Osteocyte (in vitro differentiated cells): ENCODE data around the gene TXNRD2. TPM values are rescaled to one million over a fixed set of nuclear protein-coding genes. Genes with fewer than 3 reads are reported as not detected.

Experiments
- DNase-seq: peaks from one replicate; pipeline ENCODE4 v3.0.0; 2021; ENCODE audit warnings: mixed read lengths; ENCODE audit not compliant: unreplicated experiment; ENCODE audit errors: extremely low spot score
- H3K27ac Mint-ChIP-seq: one replicate; pipeline ENCODE4 v1.8.0; 2021; ENCODE audit warnings: mild to moderate bottlenecking, mixed read lengths; ENCODE audit not compliant: unreplicated experiment
- H3K27me3 Mint-ChIP-seq: one replicate; pipeline ENCODE4 v1.8.0; 2021; ENCODE audit warnings: mixed read lengths; ENCODE audit not compliant: unreplicated experiment
- H3K36me3 Mint-ChIP-seq: one replicate; pipeline ENCODE4 v1.8.0; 2021; ENCODE audit warnings: mixed read lengths; ENCODE audit not compliant: unreplicated experiment
- H3K4me1 Mint-ChIP-seq: one replicate; pipeline ENCODE4 v1.8.0; 2021; ENCODE audit warnings: mixed read lengths; ENCODE audit not compliant: unreplicated experiment
- H3K4me3 Mint-ChIP-seq: one replicate; pipeline ENCODE4 v1.8.0; 2021; ENCODE audit warnings: mild to moderate bottlenecking, moderate library complexity, mixed read lengths; ENCODE audit not compliant: unreplicated experiment
- H3K9me3 Mint-ChIP-seq: one replicate; pipeline ENCODE4 v1.8.0; 2021; ENCODE audit warnings: mixed read lengths; ENCODE audit not compliant: unreplicated experiment
- total RNA-seq: library from RNA; stranded (reverse); gene quantifications from 2 replicates; pipeline ENCODE4 v1.2.1, GENCODE V29; 2021
- TF ChIP-seq, protein P1 (sequence below): fragments of 200-600 bp; sonication (generic); IDR thresholded peaks from 2 replicates; pipeline ENCODE4 v1.5.0; 2021; ENCODE audit warnings: antibody characterized with exemption, mild to moderate bottlenecking, moderate library complexity

Gene TXNRD2
- total RNA-seq, 1 donor from 2014 or later = 12.6 TPM

DNA sequence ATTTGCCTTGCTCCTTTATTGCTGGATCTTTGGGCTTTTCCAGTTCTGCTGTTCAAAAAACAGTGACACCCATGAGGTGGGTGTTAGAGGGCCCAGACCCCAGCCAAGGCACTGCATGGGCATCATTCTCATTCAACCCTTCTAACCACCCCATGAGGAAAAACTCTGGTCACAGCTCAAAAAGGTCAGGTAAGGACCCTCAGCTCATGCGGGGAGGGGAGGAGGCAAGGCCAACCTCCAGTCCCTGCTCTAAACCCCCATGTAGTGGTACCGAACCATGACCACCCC lies 94.3 kb downstream of the TXNRD2 start:
- no peak for DNase-seq
- H3K27ac Mint-ChIP-seq = no peak overlapping the region
- H3K4me3 Mint-ChIP-seq = no peak overlapping the region
- TF ChIP-seq, protein P1, sequence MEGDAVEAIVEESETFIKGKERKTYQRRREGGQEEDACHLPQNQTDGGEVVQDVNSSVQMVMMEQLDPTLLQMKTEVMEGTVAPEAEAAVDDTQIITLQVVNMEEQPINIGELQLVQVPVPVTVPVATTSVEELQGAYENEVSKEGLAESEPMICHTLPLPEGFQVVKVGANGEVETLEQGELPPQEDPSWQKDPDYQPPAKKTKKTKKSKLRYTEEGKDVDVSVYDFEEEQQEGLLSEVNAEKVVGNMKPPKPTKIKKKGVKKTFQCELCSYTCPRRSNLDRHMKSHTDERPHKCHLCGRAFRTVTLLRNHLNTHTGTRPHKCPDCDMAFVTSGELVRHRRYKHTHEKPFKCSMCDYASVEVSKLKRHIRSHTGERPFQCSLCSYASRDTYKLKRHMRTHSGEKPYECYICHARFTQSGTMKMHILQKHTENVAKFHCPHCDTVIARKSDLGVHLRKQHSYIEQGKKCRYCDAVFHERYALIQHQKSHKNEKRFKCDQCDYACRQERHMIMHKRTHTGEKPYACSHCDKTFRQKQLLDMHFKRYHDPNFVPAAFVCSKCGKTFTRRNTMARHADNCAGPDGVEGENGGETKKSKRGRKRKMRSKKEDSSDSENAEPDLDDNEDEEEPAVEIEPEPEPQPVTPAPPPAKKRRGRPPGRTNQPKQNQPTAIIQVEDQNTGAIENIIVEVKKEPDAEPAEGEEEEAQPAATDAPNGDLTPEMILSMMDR = no peak
- H3K36me3 Mint-ChIP-seq = peaks cover 10% of the 10 kb centered on the region
- H3K27me3 Mint-ChIP-seq = no peaks in the 10 kb centered on the region
- H3K4me1 Mint-ChIP-seq = peaks cover 31% of the 10 kb centered on the region
- H3K9me3 Mint-ChIP-seq = no peaks in the 10 kb centered on the region

DNA sequence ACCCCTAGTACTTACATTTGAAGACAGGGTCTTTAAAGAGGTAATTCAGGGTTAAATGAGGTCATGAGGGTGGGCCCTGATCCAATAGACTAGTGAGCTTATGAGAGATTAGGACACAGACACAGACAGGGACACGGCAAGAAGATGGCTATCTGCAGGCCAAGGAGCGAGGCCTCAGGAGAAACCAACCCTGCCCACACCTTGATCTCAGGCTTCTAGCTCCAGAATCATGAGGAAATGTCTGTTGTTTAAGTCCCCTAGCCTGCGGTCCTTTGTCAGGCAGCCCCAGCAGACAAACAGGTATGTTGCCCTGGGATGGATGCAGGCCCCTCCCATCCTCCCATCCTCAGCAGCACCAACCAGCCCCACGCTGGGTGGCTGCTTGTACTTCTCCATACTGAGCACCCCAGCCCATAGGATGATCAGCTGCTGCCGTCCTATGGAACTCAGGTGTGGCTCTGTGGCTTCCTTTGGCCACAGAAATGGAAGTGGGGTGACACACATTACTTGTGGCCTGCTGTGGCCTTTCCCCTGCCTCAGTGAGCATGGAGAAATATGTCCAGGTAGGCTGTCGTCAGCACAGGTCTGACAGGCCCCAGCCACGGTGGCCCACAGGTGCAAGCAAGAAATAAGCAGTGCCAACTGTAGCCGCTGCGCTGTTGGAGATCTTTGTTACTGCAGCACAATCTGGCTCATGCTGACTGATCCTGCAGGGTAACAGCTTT lies 94.8 kb downstream of the TXNRD2 start:
- Mint-ChIP-seq H3K4me1 (peaks cover 31% of the 10 kb centered on the region), H3K36me3 (peaks cover 8% of the 10 kb centered on the region), H3K27me3 (no peaks in the 10 kb centered on the region), H3K9me3 (no peaks in the 10 kb centered on the region), H3K4me3 (no peak overlapping the region), H3K27ac (no peak overlapping the region)
- DNase-seq = no peak
- TF ChIP-seq, protein P1 = no peak

GRCh38 chr22:19845054-19845722 lies 96.4 kb downstream of the TXNRD2 start:
- Mint-ChIP-seq H3K27me3 (no peaks in the 10 kb centered on the region), H3K4me1 (peaks cover 34% of the 10 kb centered on the region), H3K27ac (peak overlapping the region; percentile 87), H3K9me3 (no peaks in the 10 kb centered on the region), H3K4me3 (no peak overlapping the region), H3K36me3 (peaks cover 5% of the 10 kb centered on the region)
- TF ChIP-seq, protein P1 = no peak
- no peak for DNase-seq

DNA sequence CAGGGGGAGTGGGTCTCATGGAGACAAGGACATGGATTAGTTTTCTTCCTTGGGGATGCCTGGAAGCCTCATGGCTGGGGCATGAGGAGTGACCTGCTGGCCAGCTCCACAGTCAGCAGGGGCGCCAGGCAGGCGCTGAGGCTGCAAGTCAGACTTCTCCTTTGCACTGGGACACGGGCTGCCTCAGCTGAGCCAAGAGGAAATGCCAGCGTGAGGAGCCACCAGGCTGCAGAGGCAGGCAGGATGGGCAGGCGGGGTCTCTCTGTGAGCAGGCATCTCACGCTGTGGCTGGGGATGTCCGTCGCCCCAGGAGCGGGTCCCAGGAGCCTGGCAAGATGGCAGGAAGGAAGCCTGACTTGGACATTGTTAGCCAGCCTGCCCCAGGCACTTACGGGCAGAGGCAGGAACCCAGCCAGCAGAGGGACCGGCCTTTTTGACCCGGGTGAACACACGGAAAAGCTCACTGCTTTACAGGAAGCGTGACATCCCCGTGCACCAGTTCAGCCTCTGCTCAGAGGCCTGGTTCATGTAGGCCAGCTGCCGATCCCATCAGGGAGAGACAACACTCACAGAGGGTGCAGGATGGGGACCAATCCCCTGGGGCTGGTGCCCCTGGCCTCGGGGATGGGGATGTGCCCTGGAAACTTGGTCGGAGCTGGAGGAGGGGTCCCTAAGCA lies 97.1 kb downstream of the TXNRD2 start:
- peak overlapping the region; percentile 87 for H3K27ac Mint-ChIP-seq
- TF ChIP-seq, protein P1 = peak; percentile 39
- peaks cover 5% of the 10 kb centered on the region for H3K36me3 Mint-ChIP-seq
- H3K27me3 Mint-ChIP-seq = no peaks in the 10 kb centered on the region
- H3K4me1 Mint-ChIP-seq = peaks cover 35% of the 10 kb centered on the region
- peak overlapping the region; percentile 41 for H3K4me3 Mint-ChIP-seq
- peak; percentile 90 for DNase-seq
- H3K9me3 Mint-ChIP-seq = no peaks in the 10 kb centered on the region

DNA sequence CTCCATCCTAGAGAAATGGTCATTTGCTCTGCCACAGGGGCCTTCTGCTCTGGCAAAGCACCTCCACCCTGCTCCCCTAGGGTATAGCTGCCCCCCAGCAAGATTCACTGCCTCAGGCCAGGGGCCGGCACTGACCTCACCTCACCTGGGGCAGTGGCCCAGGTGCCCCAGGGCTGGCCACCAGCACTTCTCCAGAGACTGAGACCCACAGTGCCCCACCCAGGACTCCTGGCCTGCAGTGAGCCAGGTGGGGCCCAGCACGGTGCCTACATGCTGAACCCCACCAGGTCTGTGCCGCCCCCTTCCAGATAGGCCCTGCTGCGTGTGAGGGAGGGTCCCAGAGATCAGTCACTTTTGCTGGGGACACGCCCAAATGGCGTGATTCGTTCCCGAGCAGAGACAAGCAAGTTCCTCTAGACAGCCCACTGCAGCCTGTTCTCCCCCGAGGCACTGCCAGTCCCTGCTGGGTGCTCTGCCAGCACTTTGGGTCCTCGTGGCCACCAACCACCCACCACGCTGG lies 97.7 kb downstream of the TXNRD2 start:
- Mint-ChIP-seq H3K27me3 (no peaks in the 10 kb centered on the region), H3K4me3 (peak overlapping the region; percentile 41), H3K36me3 (peaks cover 5% of the 10 kb centered on the region), H3K27ac (peak overlapping the region; percentile 87), H3K4me1 (peaks cover 35% of the 10 kb centered on the region), H3K9me3 (no peaks in the 10 kb centered on the region)
- TF ChIP-seq, protein P1 = no peak
- DNase-seq = no peak
